ENCODE results near the gene GPR78. TPM values are rescaled to one million over a fixed set of nuclear protein-coding genes. Genes with fewer than 3 reads are reported as not detected.

GPR78 gene
- total RNA-seq, 2 donors from 2014 or later: 3.7 to 8.1 TPM

DNA sequence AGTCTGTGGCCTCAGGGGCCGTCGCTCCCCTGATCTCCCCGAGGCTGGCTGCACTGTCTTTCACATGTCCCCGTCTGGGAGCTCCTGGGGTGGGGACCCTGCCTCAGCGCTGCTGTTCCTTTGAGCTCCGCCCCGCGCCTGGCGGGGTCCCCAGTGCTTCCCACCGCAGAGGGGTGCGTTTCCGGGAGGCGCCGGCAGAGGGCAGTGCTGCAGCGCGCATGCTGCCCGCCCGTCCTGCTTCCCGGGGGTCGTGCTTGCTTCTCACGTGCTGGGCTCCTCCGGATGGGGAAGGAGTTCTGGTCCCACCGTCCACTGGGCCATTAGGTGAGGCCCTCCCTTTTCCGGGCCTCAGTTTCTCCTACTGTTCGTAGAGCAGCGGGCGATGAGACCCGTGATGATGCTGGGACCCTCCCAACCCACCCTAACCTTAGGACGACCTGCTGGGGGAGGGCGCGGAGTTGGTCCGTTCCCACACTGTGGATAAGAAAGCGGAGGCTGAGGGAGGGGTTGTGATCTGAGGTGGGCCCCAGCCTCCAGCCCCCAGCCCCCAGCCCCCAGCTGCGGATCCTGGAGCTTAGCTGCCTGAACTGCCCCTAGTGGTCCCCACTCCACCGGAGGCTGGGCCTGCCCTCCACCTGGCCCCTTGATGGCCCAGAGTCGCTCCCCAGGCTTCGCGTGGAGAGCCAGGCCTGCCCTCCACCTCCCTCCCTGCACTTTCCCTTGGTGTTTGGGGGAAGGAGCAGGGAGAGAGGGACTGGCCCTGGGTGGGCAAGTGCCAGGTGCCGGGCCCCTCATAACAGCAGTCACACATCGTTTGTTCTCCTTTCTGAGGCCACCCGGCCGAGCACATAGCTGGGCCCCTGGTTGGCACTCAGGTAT, 27.6 kb downstream of the GPR78 start:
- H3K9me3 Mint-ChIP-seq: no peaks in the 10 kb centered on the region
- H3K4me3 ChIP-seq (ENCODE audit: low read length): no peak overlapping the region
- H3K27me3 ChIP-seq (ENCODE audit: control insufficient read depth, insufficient read depth, low read length, poor library complexity, severe bottlenecking): no peaks in the 10 kb centered on the region
- H3K36me3 ChIP-seq (ENCODE audit: control insufficient read depth, insufficient read depth, low read length): peaks cover 12% of the 10 kb centered on the region
- H3K9ac ChIP-seq (ENCODE audit: extremely low read depth, low read length, poor library complexity, severe bottlenecking): no peak overlapping the region
- no peaks in the 10 kb centered on the region for H3K9me3 ChIP-seq (ENCODE audit: control insufficient read depth, low read length)
- TF ChIP-seq, protein P1, sequence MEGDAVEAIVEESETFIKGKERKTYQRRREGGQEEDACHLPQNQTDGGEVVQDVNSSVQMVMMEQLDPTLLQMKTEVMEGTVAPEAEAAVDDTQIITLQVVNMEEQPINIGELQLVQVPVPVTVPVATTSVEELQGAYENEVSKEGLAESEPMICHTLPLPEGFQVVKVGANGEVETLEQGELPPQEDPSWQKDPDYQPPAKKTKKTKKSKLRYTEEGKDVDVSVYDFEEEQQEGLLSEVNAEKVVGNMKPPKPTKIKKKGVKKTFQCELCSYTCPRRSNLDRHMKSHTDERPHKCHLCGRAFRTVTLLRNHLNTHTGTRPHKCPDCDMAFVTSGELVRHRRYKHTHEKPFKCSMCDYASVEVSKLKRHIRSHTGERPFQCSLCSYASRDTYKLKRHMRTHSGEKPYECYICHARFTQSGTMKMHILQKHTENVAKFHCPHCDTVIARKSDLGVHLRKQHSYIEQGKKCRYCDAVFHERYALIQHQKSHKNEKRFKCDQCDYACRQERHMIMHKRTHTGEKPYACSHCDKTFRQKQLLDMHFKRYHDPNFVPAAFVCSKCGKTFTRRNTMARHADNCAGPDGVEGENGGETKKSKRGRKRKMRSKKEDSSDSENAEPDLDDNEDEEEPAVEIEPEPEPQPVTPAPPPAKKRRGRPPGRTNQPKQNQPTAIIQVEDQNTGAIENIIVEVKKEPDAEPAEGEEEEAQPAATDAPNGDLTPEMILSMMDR (conservative IDR thresholded peaks at IDR 0.05): peak; percentile 98
- no peak overlapping the region for H3K4me3 Mint-ChIP-seq
- peak; percentile 95 for DNase-seq
- peaks cover 3% of the 10 kb centered on the region for H3K36me3 Mint-ChIP-seq (ENCODE audit: low read depth)
- no peak overlapping the region for H3K27ac Mint-ChIP-seq
- H3K27me3 Mint-ChIP-seq (ENCODE audit: insufficient read depth): peaks cover 2% of the 10 kb centered on the region
- no peak overlapping the region for H3K27ac ChIP-seq (ENCODE audit: low read depth, low read length)
- 20 to 35% methylated on average over 20 to 42 of the region's 42 CpGs for WGBS, 2 experiments (ENCODE audit: insufficient coverage in 1 of 2, insufficient read length in 1 of 2)
- H3K4me1 Mint-ChIP-seq: no peaks in the 10 kb centered on the region
- no peaks in the 10 kb centered on the region for H3K4me1 ChIP-seq (ENCODE audit: control insufficient read depth, insufficient read depth, low read length)

DNA sequence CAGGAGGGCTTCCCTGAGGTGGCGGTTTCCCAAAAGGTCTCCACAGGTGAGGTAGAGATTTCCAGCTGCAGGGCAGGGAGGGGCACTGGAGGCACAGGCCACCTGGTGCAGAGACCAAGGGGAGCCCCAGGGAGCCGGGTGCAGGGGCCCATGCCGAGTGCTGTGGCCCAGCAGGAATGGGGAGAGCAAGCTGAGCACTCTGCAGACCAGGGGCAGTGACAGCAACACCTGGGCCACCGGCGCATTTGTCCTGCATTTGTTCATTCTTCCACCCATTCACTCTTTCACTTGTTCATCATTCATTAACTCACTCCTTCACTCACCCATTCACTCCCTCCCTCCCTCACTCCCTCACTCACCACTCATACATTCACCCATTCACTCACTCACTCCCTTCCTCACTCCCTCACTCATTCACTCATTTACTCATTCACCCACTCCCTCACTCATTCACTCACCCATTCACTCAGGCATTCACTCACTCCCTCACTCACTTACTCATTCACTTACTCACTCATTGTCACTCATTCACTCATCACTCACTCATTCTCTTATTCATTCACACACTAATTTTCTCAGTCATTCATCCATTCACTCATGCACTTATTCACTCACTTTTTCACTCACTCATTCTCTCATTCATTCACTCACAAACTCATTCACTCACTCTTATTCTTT, 28.7 kb downstream of the GPR78 start:
- no peak overlapping the region for H3K9ac ChIP-seq (ENCODE audit: extremely low read depth, low read length, poor library complexity, severe bottlenecking)
- TF ChIP-seq, protein P1 (conservative IDR thresholded peaks at IDR 0.05): no peak
- no peaks in the 10 kb centered on the region for H3K4me1 ChIP-seq (ENCODE audit: control insufficient read depth, insufficient read depth, low read length)
- Mint-ChIP-seq H3K9me3 (no peaks in the 10 kb centered on the region), H3K27me3 (ENCODE audit: insufficient read depth) (peaks cover 2% of the 10 kb centered on the region), H3K27ac (no peak overlapping the region), H3K4me3 (no peak overlapping the region), H3K4me1 (no peaks in the 10 kb centered on the region), H3K36me3 (ENCODE audit: low read depth) (peaks cover 3% of the 10 kb centered on the region)
- H3K27me3 ChIP-seq (ENCODE audit: control insufficient read depth, insufficient read depth, low read length, poor library complexity, severe bottlenecking): no peaks in the 10 kb centered on the region
- H3K27ac ChIP-seq (ENCODE audit: low read depth, low read length): no peak overlapping the region
- no peak overlapping the region for H3K4me3 ChIP-seq (ENCODE audit: low read length)
- no peak for DNase-seq
- peaks cover 6% of the 10 kb centered on the region for H3K36me3 ChIP-seq (ENCODE audit: control insufficient read depth, insufficient read depth, low read length)
- no peaks in the 10 kb centered on the region for H3K9me3 ChIP-seq (ENCODE audit: control insufficient read depth, low read length)
- WGBS, 2 experiments (ENCODE audit: insufficient coverage in 1 of 2, insufficient read length in 1 of 2): 80 to 83% methylated on average over 4 to 5 of the region's 5 CpGs

GRCh38 chr4:8609406-8609805, 29.2 kb downstream of the GPR78 start:
- peaks cover 2% of the 10 kb centered on the region for H3K27me3 Mint-ChIP-seq (ENCODE audit: insufficient read depth)
- WGBS, 2 experiments (ENCODE audit: insufficient coverage in 1 of 2, insufficient read length in 1 of 2): 92 to 97% methylated on average over 5 to 6 of the region's 6 CpGs
- TF ChIP-seq, protein P1 (conservative IDR thresholded peaks at IDR 0.05): no peak

More at GRCh38 chr4:8609406-8609805, 29.2 kb downstream of the GPR78 start:
- Histone ChIP-seq H3K36me3 (ENCODE audit: control insufficient read depth, insufficient read depth, low read length) (peaks cover 6% of the 10 kb centered on the region), H3K4me1 (ENCODE audit: control insufficient read depth, insufficient read depth, low read length) (no peaks in the 10 kb centered on the region), H3K9ac (ENCODE audit: extremely low read depth, low read length, poor library complexity, severe bottlenecking) (no peak overlapping the region), H3K27ac (ENCODE audit: low read depth, low read length) (no peak overlapping the region), H3K9me3 (ENCODE audit: control insufficient read depth, low read length) (no peaks in the 10 kb centered on the region), H3K27me3 (ENCODE audit: control insufficient read depth, insufficient read depth, low read length, poor library complexity, severe bottlenecking) (no peaks in the 10 kb centered on the region), H3K4me3 (ENCODE audit: low read length) (no peak overlapping the region)
- Mint-ChIP-seq H3K4me3 (no peak overlapping the region), H3K4me1 (no peaks in the 10 kb centered on the region), H3K27ac (no peak overlapping the region), H3K9me3 (no peaks in the 10 kb centered on the region), H3K36me3 (ENCODE audit: low read depth) (peaks cover 3% of the 10 kb centered on the region)
- no peak for DNase-seq

Measured in endodermal cell (in vitro differentiated cells).